GM12892 (cell line): ENCODE measurements around the gene TBL2.
"Not testable (repeated sequence)": the region's sequence is repeated elsewhere in the genome, so short reads cannot be mapped to it uniquely, and the experiment has no call there.

Experiments used
- DNase-seq: peaks from one replicate; pipeline ENCODE4 v3.0.0; 2011; ENCODE audit not compliant: insufficient read length
- FAIRE-seq: peaks from 2 replicates; lab custom pipeline; 2011; peaks lifted over from hg19 to GRCh38; lab: Jason Lieb, UNC
- POLR2A ChIP-seq: IDR thresholded peaks from 2 replicates; pipeline ENCODE4 v1.6.1; 2011; ENCODE audit warnings: low read depth, low read length, control low read depth
- POLR2AphosphoS5 ChIP-seq: IDR thresholded peaks from 2 replicates; pipeline ENCODE4 v1.6.1; 2011; ENCODE audit warnings: low read depth, low read length, control low read depth
- TAF1 ChIP-seq: IDR thresholded peaks from 2 replicates; pipeline ENCODE4 v1.6.1; 2011; ENCODE audit warnings: low read depth, mild to moderate bottlenecking, control low read depth, low read length, borderline replicate concordance

The TBL2 gene

GRCh38 chr7:73615886-73616285 lies 37.5 kb upstream of the TBL2 start:
- DNase-seq = no peak
- no peak for FAIRE-seq
- TF ChIP-seq POLR2A (no peak), POLR2AphosphoS5 (no peak), TAF1 (no peak)

GRCh38 chr7:73614937-73615336 lies 36.6 kb upstream of the TBL2 start:
- not testable (repeated sequence) for DNase-seq, FAIRE-seq

GRCh38 chr7:73613954-73614735 lies 35.8 kb upstream of the TBL2 start:
- DNase-seq (no peak), FAIRE-seq (no peak)
- TF ChIP-seq POLR2A (no peak), TAF1 (no peak)

- FAIRE-seq = no peak
Observed at GRCh38 chr7:73612598-73613269, 34.4 kb upstream of the TBL2 start.

GRCh38 chr7:73611017-73611555 lies 32.7 kb upstream of the TBL2 start:
- FAIRE-seq = no peak
- no peak for DNase-seq
- no peak for TF ChIP-seq POLR2AphosphoS5

More at GRCh38 chr7:73612598-73613269, 34.4 kb upstream of the TBL2 start:
- TF ChIP-seq POLR2A = no peak
- TF ChIP-seq POLR2AphosphoS5 = no peak
- no peak for TF ChIP-seq TAF1
- no peak for DNase-seq

- no peak for DNase-seq
- FAIRE-seq = no peak
- no peak for TF ChIP-seq TAF1
- TF ChIP-seq POLR2A = no peak
- TF ChIP-seq POLR2AphosphoS5 = no peak
Observed at GRCh38 chr7:73610105-73610504, 31.7 kb upstream of the TBL2 start.

GRCh38 chr7:73607692-73607983 lies 29.3 kb upstream of the TBL2 start:
- DNase-seq, FAIRE-seq: not testable (repeated sequence)

- peak; percentile 89 for DNase-seq
- peak; percentile 50 for FAIRE-seq
- no peak for TF ChIP-seq POLR2AphosphoS5
- no peak for TF ChIP-seq POLR2A
- no peak for TF ChIP-seq TAF1
Observed at GRCh38 chr7:73606801-73607691, 28.7 kb upstream of the TBL2 start.

GRCh38 chr7:73605601-73606220 lies 27.3 kb upstream of the TBL2 start:
- TF ChIP-seq TAF1 (no peak), POLR2A (no peak), POLR2AphosphoS5 (no peak)
- no peak for FAIRE-seq
- DNase-seq = no peak

GRCh38 chr7:73602721-73603651 lies 24.6 kb upstream of the TBL2 start:
- FAIRE-seq (no peak), DNase-seq (no peak)

GRCh38 chr7:73599916-73600315 lies 21.5 kb upstream of the TBL2 start:
- DNase-seq (no peak), FAIRE-seq (no peak)

More at GRCh38 chr7:73602721-73603651, 24.6 kb upstream of the TBL2 start:
- TF ChIP-seq POLR2AphosphoS5 (no peak), TAF1 (no peak), POLR2A (no peak)

More at GRCh38 chr7:73599916-73600315, 21.5 kb upstream of the TBL2 start:
- no peak for TF ChIP-seq POLR2AphosphoS5
- no peak for TF ChIP-seq POLR2A
